Uterus (tissue), 4 donors: Measurements from ENCODE around the gene PGRMC2. TPM values are rescaled to one million over a fixed set of nuclear protein-coding genes. Genes with fewer than 3 reads are reported as not detected.

Experiments used
- DNase-seq, 2 donors: peaks; one replicate each; pipeline ENCODE4 v3.0.0-alpha.2; 2019 to 2020
- H3K27ac ChIP-seq, 2 donors: fragments of 200-600 bp; sonication (generic); 1 replicate in 1 of 2; 2 replicates in 1 of 2; pipeline ENCODE4 v1.5.1; 2016 to 2018
- H3K27me3 ChIP-seq, 2 donors: fragments of 200-600 bp; sonication (generic); one replicate each; pipeline ENCODE4 v1.5.1; 2018 to 2019; ENCODE audit warnings: control low read depth in 1 of 2
- H3K36me3 ChIP-seq, 2 donors: fragments of 200-600 bp; sonication (generic); one replicate each; pipeline ENCODE4 v1.5.1; 2019; ENCODE audit warnings: control low read depth in 1 of 2
- H3K4me1 ChIP-seq, 2 donors: fragments of 200-600 bp; sonication (generic); one replicate each; pipeline ENCODE4 v1.5.1; 2018 to 2019; ENCODE audit warnings: control low read depth in 1 of 2
- H3K4me3 ChIP-seq, 2 donors: fragments of 200-600 bp; sonication (generic); 1 replicate in 1 of 2; 2 replicates in 1 of 2; pipeline ENCODE4 v1.5.1; 2018 to 2019; ENCODE audit warnings: mild to moderate bottlenecking in 1 of 2
- H3K9me3 ChIP-seq, 2 donors: fragments of 200-600 bp; sonication (generic); one replicate each; pipeline ENCODE4 v1.5.1; 2019; ENCODE audit warnings: control low read depth in 1 of 2
- POLR2A ChIP-seq, 2 donors: fragments of 450-650 bp; IDR thresholded peaks; one replicate each; pipeline ENCODE4 v1.6.1; 2016; ENCODE audit warnings: antibody characterized with exemption in 2 of 2, mild to moderate bottlenecking in 1 of 2, moderate library complexity in 1 of 2
- intact Hi-C: fragments of 100-400 bp; cut with DNase I; formaldehyde crosslinking; loops from one replicate; pipeline ENCODE4 v1.15.1; 2023; ENCODE audit warnings: low total_unique reads
- total RNA-seq, 4 donors: library from RNA; depleted of rRNA in 3 of 4; stranded (reverse); fragments of >200 nt in 3 of 4; gene quantifications; one replicate each; pipeline versions ENCODE4 v1.1.0 to v1.2.4, GENCODE V29; 2014 to 2023
- TF ChIP-seq, protein P1 (sequence below), 4 experiments: fragments of 200-600 bp in 2 of 4; fragments of 450-650 bp in 2 of 4; sonication (generic) in 2 of 4; IDR thresholded peaks; one replicate each; pipeline ENCODE4 v1.5.1; 2016 to 2019; ENCODE audit warnings: antibody characterized with exemption in 4 of 4, mild to moderate bottlenecking in 2 of 4, moderate library complexity in 1 of 4
- donor health status: DM: yes; HTN: yes; CAD: no.

PGRMC2 gene, protein sequence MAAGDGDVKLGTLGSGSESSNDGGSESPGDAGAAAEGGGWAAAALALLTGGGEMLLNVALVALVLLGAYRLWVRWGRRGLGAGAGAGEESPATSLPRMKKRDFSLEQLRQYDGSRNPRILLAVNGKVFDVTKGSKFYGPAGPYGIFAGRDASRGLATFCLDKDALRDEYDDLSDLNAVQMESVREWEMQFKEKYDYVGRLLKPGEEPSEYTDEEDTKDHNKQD
- 10 to 100 TPM; 14.9 to 66.0 (median 37.6) TPM for total RNA-seq

DNA sequence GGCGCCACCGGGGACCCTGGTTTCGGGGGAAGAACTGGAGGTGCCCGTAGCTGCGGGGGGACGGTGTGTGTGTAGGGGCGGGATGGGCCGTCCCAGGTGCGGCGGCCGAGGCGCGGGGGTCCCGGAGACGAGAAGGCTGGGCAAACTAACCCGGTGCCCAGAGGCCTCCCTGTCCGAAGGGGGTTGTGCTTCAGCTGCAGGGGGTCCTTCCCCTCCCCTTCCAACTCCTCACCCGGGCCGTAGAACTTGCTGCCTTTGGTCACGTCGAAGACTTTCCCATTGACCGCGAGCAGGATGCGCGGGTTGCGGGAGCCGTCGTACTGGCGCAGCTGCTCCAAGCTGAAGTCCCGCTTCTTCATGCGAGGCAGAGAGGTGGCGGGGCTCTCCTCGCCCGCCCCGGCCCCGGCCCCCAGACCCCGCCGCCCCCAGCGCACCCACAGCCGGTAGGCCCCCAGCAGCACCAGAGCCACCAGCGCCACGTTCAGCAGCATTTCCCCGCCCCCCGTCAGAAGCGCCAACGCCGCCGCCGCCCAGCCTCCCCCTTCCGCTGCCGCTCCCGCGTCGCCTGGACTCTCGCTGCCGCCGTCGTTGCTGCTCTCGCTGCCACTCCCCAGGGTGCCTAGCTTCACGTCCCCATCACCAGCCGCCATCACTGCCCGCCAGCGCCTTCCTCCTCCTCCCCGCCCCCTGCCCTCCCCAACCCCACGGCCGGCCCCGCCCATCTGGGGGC lies at the start of gene PGRMC2:
Gene PGRMC2 (minus strand): TSS at position 673 of the 730 bp plus-strand sequence. CDS start 23 bp downstream, at position 650.
- DNase-seq = peak in 1 of 2 donors; percentile 34
- TF ChIP-seq, protein P1, sequence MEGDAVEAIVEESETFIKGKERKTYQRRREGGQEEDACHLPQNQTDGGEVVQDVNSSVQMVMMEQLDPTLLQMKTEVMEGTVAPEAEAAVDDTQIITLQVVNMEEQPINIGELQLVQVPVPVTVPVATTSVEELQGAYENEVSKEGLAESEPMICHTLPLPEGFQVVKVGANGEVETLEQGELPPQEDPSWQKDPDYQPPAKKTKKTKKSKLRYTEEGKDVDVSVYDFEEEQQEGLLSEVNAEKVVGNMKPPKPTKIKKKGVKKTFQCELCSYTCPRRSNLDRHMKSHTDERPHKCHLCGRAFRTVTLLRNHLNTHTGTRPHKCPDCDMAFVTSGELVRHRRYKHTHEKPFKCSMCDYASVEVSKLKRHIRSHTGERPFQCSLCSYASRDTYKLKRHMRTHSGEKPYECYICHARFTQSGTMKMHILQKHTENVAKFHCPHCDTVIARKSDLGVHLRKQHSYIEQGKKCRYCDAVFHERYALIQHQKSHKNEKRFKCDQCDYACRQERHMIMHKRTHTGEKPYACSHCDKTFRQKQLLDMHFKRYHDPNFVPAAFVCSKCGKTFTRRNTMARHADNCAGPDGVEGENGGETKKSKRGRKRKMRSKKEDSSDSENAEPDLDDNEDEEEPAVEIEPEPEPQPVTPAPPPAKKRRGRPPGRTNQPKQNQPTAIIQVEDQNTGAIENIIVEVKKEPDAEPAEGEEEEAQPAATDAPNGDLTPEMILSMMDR (IDR thresholded peaks at IDR 0.05) = no peak
- TF ChIP-seq POLR2A (IDR thresholded peaks at IDR 0.05) = peak; percentile 14 to 47
- Histone ChIP-seq H3K27ac (peak within 1 kb of the TSS; percentile 85 to 90), H3K4me3 (peak within 1 kb of the TSS; percentile 63 to 96), H3K9me3 (no peaks in the 10 kb centered on the region), H3K36me3 (no peaks in the 10 kb centered on the region), H3K4me1 (peaks cover 0 to 7% of the 10 kb centered on the region in 2 donors), H3K27me3 (no peaks in the 10 kb centered on the region)
- intact Hi-C loops = no loop called here

DNA sequence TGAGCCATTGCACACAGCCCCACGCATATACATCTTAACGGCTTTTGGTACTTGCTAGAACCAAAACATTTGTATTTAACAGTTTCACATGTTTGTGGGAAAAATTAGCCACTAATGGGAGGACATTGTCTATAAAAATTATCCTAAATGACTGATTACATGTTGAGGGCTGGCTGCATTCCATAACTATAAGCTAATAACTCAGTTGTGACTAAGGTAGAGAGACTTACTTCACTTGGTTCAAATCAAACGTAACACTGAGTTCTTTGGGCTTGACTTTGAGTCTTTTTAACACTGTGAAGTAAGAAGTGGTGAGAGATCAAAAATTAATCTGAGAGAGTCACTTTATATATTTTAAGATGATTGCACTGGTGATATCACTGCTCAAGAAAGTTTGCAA lies 47.9 kb upstream of the PGRMC2 start:
- Histone ChIP-seq H3K36me3 (no peaks in the 10 kb centered on the region), H3K27ac (no peak overlapping the region), H3K4me3 (no peak overlapping the region), H3K4me1 (no peaks in the 10 kb centered on the region), H3K27me3 (no peaks in the 10 kb centered on the region), H3K9me3 (no peaks in the 10 kb centered on the region)
- TF ChIP-seq, protein P1 (IDR thresholded peaks at IDR 0.05) = no peak
- TF ChIP-seq POLR2A (IDR thresholded peaks at IDR 0.05) = no peak
- intact Hi-C loops = no loop called here
- no peak for DNase-seq

DNA sequence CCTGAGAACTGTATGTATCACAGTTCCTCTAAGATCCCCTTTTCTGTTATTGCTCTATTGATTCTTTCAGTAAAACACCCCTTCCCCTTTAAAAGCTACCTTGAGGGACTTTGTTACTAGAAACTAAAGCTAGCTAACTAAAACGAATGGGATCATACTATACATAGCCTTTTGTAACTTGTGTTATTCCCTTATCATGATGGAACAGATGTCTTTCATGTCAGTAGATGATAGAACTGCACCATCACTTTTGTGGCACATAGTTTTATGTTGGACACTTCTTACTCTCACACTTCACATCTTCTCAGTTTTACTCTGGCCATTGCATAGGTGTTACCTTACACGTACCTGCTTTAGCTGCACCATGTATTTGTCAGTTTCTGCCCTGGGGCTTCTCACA lies 46.6 kb upstream of the PGRMC2 start:
- no peaks in the 10 kb centered on the region for H3K4me1 ChIP-seq
- H3K36me3 ChIP-seq = no peaks in the 10 kb centered on the region
- H3K9me3 ChIP-seq = no peaks in the 10 kb centered on the region
- TF ChIP-seq POLR2A (IDR thresholded peaks at IDR 0.05) = no peak
- TF ChIP-seq, protein P1 (IDR thresholded peaks at IDR 0.05) = no peak
- H3K27me3 ChIP-seq = no peaks in the 10 kb centered on the region
- H3K4me3 ChIP-seq = no peak overlapping the region
- intact Hi-C loops = no loop called here
- H3K27ac ChIP-seq = no peak overlapping the region
- DNase-seq = no peak

DNA sequence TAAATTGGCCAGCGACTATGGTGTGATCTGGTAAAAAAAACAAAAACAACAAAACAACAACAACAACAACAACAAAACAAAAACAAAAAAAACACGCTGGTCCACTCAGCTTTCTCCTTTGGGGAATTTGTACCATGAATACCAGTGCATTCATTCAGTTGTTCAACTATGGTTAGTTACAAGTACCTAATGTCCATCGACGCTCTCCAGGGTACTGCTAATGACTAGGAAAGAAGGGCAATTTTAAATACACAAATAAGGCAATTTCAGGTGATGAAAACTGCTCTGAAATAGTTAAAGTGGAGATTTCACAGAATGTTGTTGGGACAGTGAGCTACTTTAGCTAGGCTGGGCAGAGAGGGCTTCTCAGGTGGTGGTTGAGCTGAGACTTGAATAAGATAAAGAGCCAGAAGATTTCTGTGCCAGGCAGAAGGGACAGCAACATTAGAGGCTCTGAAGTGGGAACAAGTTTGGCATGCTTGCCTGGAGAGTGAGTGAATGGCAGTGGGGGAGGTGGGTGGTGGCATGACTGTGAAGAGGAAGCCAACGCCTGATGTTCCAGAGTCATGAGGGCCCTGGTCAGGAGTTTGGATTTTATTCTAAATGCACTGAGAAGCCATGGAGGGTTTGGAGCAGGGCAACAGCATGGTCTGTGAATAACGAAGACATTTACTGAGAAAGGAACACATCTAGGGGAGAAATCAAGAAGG lies 45.9 kb upstream of the PGRMC2 start:
- H3K9me3 ChIP-seq = no peaks in the 10 kb centered on the region
- DNase-seq = no peak
- H3K4me3 ChIP-seq = no peak overlapping the region
- H3K27ac ChIP-seq = no peak overlapping the region
- TF ChIP-seq, protein P1 (IDR thresholded peaks at IDR 0.05) = no peak
- no peak for TF ChIP-seq POLR2A (IDR thresholded peaks at IDR 0.05)
- H3K36me3 ChIP-seq = no peaks in the 10 kb centered on the region
- no peaks in the 10 kb centered on the region for H3K4me1 ChIP-seq
- intact Hi-C loops = no loop called here
- H3K27me3 ChIP-seq = no peaks in the 10 kb centered on the region

DNA sequence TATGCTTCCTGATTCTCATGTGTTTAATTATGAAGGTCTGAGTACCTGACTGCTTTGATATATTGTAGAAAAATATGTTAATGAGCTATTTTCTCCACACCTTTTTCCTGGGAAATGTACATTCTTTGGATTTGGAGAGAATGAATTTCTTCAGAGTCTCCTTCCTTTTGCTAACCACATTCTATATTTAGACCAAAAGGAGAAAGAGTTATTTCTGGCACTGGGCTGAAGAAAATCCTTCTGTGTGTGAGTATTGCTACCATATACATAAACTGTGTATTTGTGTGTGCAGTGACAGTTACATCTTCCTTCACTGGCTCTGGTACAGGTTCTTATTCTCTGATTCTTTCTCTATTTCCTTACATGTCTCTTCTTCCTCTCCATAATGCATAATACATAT lies 44.5 kb upstream of the PGRMC2 start:
- intact Hi-C loops = no loop called here
- TF ChIP-seq, protein P1 (IDR thresholded peaks at IDR 0.05) = no peak
- TF ChIP-seq POLR2A (IDR thresholded peaks at IDR 0.05) = no peak
- Histone ChIP-seq H3K27ac (no peak overlapping the region), H3K36me3 (no peaks in the 10 kb centered on the region), H3K9me3 (no peaks in the 10 kb centered on the region), H3K4me3 (no peak overlapping the region), H3K4me1 (no peaks in the 10 kb centered on the region), H3K27me3 (no peaks in the 10 kb centered on the region)
- no peak for DNase-seq
